OCI-LY3 (cell line): ENCODE data around the gene AKR1C2.

ENCODE experiments used
- H2AFZ ChIP-seq: fragments of 200-600, 300-600 bp; shearing (Covaris generic); 2 replicates; pipeline ENCODE4 v1.6.0; 2014; ENCODE audit warnings: antibody characterized with exemption, low read depth, low read length
- H3K27ac ChIP-seq: fragments of 200-600, 300-600 bp; sonication (generic); 2 replicates; pipeline ENCODE4 v1.5.1; 2014; ENCODE audit warnings: mild to moderate bottlenecking, low read length, moderate library complexity, mixed read lengths
- H3K27me3 ChIP-seq: fragments of 200-600, 300-600 bp; sonication (generic); 2 replicates; pipeline ENCODE4 v1.6.1; 2014; ENCODE audit warnings: low read depth, low read length, mixed read lengths
- H3K36me3 ChIP-seq: fragments of 200-600, 300-600 bp; sonication (generic); replicated peaks from 2 replicates; pipeline ENCODE3; 2014; ENCODE audit warnings: low read depth, low read length, mixed read lengths
- H3K4me1 ChIP-seq: fragments of 300-600, 200-600 bp; sonication (generic); 2 replicates; pipeline ENCODE4 v1.6.1; 2014; ENCODE audit warnings: low read length, mixed read lengths
- H3K4me2 ChIP-seq: fragments of 200-600, 300-600 bp; sonication (generic); 2 replicates; pipeline ENCODE4 v1.6.1; 2014; ENCODE audit warnings: low read length, mixed read lengths
- H3K4me3 ChIP-seq: fragments of 300-600, 200-600 bp; sonication (generic); 2 replicates; pipeline ENCODE4 v1.5.1; 2014; ENCODE audit warnings: antibody characterized with exemption, mild to moderate bottlenecking, low read length, moderate library complexity
- H3K79me2 ChIP-seq: fragments of 300-600, 200-600 bp; shearing (Covaris generic); 2 replicates; pipeline ENCODE4 v1.6.1; 2014; ENCODE audit warnings: mild to moderate bottlenecking, low read length, mixed read lengths
- H3K9ac ChIP-seq: fragments of 300-600, 200-600 bp; shearing (Covaris generic); 2 replicates; pipeline ENCODE4 v1.6.0; 2014; ENCODE audit warnings: mild to moderate bottlenecking, low read length, moderate library complexity
- H3K9me3 ChIP-seq: fragments of 200-600, 300-600 bp; shearing (Covaris generic); 2 replicates; pipeline ENCODE4 v1.6.1; 2014; ENCODE audit warnings: low read length, mixed read lengths; ENCODE audit not compliant: insufficient read depth
- H4K20me1 ChIP-seq: fragments of 200-600, 300-600 bp; sonication (generic); 2 replicates; pipeline ENCODE4 v1.6.1; 2016; ENCODE audit warnings: low read length, mixed read lengths; ENCODE audit not compliant: insufficient read depth
- EZH2phosphoT487 ChIP-seq: fragments of 200-600 bp; shearing (Covaris generic); IDR thresholded peaks from 2 replicates; pipeline ENCODE4 v1.6.1; 2018; ENCODE audit warnings: antibody characterized with exemption, mixed run types, low read depth
- TF ChIP-seq, protein P1 (sequence below): fragments of 200-600, 300-600 bp; sonication (generic); IDR thresholded peaks from 2 replicates; pipeline ENCODE4 v1.5.1; 2014; ENCODE audit warnings: antibody characterized with exemption, low read length, low read depth

The AKR1C2 gene

DNA sequence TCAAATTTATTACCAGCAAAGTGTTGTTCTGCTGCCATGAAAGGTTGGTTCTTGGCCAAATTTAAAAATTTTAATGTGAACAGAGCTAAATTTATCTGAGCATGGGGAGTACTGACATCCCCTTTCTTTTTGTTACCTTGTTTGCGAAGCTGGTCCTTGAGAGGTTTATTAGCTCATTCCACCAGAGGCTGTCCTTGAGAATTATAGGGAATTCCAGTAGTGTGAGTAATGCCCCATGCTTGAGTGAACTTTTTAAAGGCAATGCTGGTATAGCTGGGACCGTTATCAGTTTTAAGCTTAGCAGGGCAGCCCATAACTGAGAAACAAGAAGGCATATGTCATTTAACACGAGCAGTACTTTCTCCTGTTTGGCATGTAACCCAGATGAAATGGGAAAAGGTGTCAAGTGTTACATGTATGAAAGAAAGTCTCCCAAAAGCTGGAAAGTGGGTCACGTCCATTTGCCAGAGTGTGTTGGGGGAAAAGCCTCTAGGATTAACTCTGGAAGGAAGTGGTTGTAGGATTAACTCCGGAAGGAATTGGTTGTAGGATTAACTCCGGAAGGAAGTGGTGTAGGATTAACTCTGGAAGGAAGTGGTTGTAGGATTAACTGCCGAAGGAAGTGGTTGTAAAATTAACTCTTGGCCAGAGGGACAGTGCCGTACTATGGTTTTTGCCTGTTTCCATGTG lies 37.3 kb upstream of the AKR1C2 start:
- no peak for TF ChIP-seq EZH2phosphoT487
- TF ChIP-seq, protein P1, sequence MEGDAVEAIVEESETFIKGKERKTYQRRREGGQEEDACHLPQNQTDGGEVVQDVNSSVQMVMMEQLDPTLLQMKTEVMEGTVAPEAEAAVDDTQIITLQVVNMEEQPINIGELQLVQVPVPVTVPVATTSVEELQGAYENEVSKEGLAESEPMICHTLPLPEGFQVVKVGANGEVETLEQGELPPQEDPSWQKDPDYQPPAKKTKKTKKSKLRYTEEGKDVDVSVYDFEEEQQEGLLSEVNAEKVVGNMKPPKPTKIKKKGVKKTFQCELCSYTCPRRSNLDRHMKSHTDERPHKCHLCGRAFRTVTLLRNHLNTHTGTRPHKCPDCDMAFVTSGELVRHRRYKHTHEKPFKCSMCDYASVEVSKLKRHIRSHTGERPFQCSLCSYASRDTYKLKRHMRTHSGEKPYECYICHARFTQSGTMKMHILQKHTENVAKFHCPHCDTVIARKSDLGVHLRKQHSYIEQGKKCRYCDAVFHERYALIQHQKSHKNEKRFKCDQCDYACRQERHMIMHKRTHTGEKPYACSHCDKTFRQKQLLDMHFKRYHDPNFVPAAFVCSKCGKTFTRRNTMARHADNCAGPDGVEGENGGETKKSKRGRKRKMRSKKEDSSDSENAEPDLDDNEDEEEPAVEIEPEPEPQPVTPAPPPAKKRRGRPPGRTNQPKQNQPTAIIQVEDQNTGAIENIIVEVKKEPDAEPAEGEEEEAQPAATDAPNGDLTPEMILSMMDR: no peak
- no peak overlapping the region for H3K27ac ChIP-seq
- H3K27me3 ChIP-seq: no peaks in the 10 kb centered on the region
- H4K20me1 ChIP-seq: no peaks in the 10 kb centered on the region
- H3K9me3 ChIP-seq: no peaks in the 10 kb centered on the region
- H3K36me3 ChIP-seq: no peaks in the 10 kb centered on the region
- no peak overlapping the region for H3K4me2 ChIP-seq
- no peak overlapping the region for H3K4me3 ChIP-seq
- H3K9ac ChIP-seq: no peak overlapping the region
- no peaks in the 10 kb centered on the region for H3K79me2 ChIP-seq
- H3K4me1 ChIP-seq: no peaks in the 10 kb centered on the region
- no peak overlapping the region for H2AFZ ChIP-seq

DNA sequence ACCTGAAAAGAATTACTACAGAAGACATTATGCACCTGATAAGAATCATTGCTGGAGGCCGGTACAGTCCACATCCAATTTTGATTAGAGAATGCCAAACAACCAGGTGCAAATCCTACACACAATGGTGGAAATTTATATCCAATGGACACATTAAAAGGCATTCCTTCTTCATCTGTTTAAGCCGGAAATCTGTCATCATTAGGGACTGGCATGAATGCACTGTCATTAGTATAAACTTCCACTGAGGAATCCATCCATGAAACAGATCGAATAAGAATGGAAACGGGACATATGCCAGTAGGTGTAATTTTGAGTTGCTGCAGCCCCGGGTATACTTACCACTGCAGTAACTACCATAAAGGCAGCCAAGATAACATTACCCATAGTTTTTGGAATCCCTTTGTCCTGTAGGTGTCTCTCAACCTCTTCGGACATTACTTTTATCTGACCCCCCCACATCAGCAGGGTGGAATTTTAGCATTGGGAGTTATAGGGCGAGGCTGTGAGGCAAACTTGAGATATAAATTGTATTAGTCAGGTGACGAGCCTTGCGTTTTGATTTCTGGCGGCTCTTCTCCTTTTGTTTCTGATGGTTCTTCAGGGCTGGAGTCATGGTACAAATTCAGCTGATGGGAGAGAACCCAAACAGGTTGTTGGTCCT lies 36.5 kb upstream of the AKR1C2 start:
- H3K9ac ChIP-seq: no peak overlapping the region
- TF ChIP-seq, protein P1: no peak
- TF ChIP-seq EZH2phosphoT487: no peak
- H3K27ac ChIP-seq: no peak overlapping the region

DNA sequence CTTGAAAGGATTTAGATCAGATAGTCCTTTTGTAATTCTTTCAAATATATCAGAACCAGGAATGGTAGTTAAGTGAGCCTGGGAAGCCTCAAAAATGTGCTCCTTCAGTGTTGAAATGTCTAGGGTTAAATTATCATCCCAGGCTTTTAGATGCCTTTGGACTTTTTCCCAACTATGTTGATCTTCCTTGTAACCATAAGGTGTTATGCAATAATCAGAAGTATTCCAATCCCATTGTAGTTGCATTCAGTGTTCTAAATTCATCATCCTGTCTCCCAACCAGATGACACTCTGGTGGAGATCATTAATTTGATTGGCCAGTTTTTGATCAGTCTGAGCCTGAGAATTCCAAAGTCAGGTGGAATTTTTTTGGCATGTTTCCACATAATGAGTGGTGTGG lies 35.1 kb upstream of the AKR1C2 start:
- Histone ChIP-seq H2AFZ (no peak overlapping the region), H3K27ac (no peak overlapping the region)
- TF ChIP-seq, protein P1: no peak
- TF ChIP-seq EZH2phosphoT487: no peak

More for the DNA sequence above, 36.5 kb upstream of the AKR1C2 start:
- H3K27me3 ChIP-seq: no peaks in the 10 kb centered on the region
- no peaks in the 10 kb centered on the region for H3K36me3 ChIP-seq
- H3K4me2 ChIP-seq: no peak overlapping the region
- H3K4me1 ChIP-seq: no peaks in the 10 kb centered on the region
- H3K9me3 ChIP-seq: no peaks in the 10 kb centered on the region
- no peak overlapping the region for H3K4me3 ChIP-seq
- H2AFZ ChIP-seq: no peak overlapping the region
- no peaks in the 10 kb centered on the region for H3K79me2 ChIP-seq
- no peaks in the 10 kb centered on the region for H4K20me1 ChIP-seq

DNA sequence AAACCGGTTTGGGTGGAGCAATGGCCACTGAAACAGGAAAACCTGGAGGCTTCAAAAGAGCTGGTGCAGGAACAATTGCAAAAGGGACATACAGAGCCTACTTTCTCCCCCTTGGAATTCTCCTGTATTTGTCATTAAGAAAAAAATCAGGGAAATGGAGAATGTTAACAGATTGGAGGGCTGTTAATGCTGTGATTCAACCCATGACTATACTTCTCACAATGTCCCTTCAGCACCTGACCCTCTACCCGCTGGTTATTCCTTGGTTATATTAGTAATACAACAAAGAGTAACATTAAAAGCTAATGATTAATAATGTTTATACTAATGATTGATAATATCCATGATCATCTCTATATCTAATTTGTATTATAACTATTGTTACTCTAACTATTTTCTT lies 34.4 kb upstream of the AKR1C2 start:
- Histone ChIP-seq H3K4me2 (no peak overlapping the region), H3K36me3 (no peaks in the 10 kb centered on the region), H3K27me3 (no peaks in the 10 kb centered on the region), H3K79me2 (no peaks in the 10 kb centered on the region), H3K9me3 (0 out of 2 replicates have a peak, but pooled peaks cover 4% of the 10 kb centered on the region), H3K9ac (no peak overlapping the region), H3K4me3 (no peak overlapping the region), H3K4me1 (no peaks in the 10 kb centered on the region), H3K27ac (no peak overlapping the region), H2AFZ (no peak overlapping the region), H4K20me1 (no peaks in the 10 kb centered on the region)
- TF ChIP-seq, protein P1: no peak
- TF ChIP-seq EZH2phosphoT487: no peak

More for the DNA sequence above, 35.1 kb upstream of the AKR1C2 start:
- H3K4me2 ChIP-seq: no peak overlapping the region
- H3K27me3 ChIP-seq: no peaks in the 10 kb centered on the region
- H3K9ac ChIP-seq: no peak overlapping the region
- H3K4me1 ChIP-seq: no peaks in the 10 kb centered on the region
- no peaks in the 10 kb centered on the region for H4K20me1 ChIP-seq
- H3K4me3 ChIP-seq: no peak overlapping the region
- no peaks in the 10 kb centered on the region for H3K36me3 ChIP-seq
- H3K79me2 ChIP-seq: no peaks in the 10 kb centered on the region
- H3K9me3 ChIP-seq: 0 out of 2 replicates have a peak, but pooled peaks cover 4% of the 10 kb centered on the region
